Mesenteric fat pad (tissue), 1 donor: ENCODE measurements around the gene KRT33A. TPM values are rescaled to one million over a fixed set of nuclear protein-coding genes. Genes with fewer than 3 reads are reported as not detected.
"Not testable (repeated sequence)": the region's sequence is repeated elsewhere in the genome, so short reads cannot be mapped to it uniquely, and the experiment has no call there.

Source experiments
- DNase-seq: peaks from one replicate; pipeline ENCODE4 v3.0.0-alpha.2; 2020; ENCODE audit warnings: low spot score
- long read RNA-seq: library from polyadenylated mRNA; unstranded; transcript quantifications from one replicate; pipeline ENCODE4 v2.0.0, GENCODE V29; 2020
- total RNA-seq: library from RNA; stranded (reverse); fragmentation: NEBNext Ultra II Directional; extraction: Animal tissue kit (Norgen Biotek cat#: 25700); gene quantifications from one replicate; pipeline ENCODE4 v1.2.1, GENCODE V29; 2021
- donor health status: DM: yes; HTN: yes; CAD: no.

The KRT33A gene
- total RNA-seq: not detected
- long read RNA-seq: 0 reads

DNA sequence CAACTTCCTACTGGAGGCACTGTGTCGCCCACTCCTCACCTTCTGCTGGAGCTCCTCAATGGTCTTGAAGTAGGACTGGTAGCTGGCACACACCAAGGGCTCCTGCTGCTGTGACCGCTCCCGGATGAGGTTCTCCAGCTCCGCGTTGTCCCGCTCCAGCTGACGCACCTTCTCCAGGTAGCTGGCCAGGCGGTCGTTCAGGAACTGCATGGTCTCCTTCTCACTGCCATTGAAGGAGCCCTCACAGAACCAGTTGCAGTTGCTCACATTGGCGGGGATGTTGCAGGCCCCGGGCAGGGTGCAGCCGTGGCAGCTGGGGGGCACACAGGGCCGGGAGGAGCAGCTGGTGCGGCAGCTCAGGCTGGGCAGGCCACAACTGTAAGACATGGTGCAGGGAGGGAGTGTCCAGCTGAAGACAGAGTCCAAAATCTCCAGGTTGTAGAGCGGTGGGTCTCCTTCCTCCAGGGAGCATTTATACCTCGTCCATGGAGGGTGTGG lies at the start of gene KRT33A:
TSS of gene KRT33A (minus strand) at position 448 of the 498 bp plus-strand sequence. CDS start at position 387, 61 bp downstream.
- DNase-seq: not testable (repeated sequence)

DNA sequence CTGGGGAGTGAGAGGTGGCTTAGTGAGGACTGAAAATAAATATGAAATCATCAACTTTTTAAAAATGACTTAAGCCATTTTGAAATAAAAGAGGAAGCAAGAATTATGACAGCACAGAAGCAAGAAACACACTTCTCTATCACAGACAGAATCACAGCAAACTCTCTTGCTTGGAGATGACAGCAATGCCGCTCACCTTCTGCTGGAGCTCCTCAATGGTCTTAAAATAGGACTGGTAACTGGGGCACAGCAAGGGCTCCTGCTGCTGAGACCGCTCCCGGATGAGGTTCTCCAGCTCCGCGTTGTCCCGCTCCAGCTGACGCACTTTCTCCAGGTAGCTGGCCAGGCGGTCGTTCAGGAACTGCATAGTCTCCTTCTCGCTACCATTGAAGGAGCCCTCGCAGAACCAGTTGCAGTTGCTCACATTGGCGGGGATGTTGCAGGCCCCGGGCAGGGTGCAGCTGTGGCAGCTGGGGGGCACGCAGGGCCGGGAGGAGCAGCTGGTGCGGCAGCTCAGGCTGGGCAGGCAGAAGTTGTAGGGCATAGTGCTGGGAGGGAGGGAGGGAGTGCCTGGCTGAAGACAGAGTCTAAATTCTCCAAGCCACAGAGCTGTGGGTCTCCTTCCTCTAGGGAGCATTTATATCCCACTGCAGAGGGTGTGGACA lies 46.5 kb upstream of the KRT33A start, which contains the start of gene KRT31:
TSS of gene KRT31 (minus strand) at position 613 of the 665 bp plus-strand sequence. CDS start at position 544, 69 bp downstream.
- DNase-seq: no peak

DNA sequence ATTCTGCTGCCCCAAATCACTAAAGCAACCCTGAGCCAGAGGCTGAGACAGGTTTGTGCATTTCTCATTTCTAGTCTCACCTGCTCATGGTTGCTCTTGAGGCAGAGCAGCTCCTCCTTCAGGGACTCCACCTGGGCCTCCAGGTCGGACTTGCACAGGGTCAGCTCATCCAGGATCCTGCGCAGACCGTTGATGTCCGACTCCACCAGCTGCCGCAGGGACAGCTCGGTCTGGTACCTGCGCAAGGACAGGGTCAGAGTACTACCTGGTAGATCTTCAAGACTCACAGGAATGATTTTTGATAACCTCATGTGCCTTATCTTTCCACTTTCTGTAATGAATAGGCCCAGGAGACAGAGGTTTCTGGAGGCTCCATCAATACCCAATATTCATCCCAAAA lies 45.7 kb upstream of the KRT33A start:
- no peak for DNase-seq

DNA sequence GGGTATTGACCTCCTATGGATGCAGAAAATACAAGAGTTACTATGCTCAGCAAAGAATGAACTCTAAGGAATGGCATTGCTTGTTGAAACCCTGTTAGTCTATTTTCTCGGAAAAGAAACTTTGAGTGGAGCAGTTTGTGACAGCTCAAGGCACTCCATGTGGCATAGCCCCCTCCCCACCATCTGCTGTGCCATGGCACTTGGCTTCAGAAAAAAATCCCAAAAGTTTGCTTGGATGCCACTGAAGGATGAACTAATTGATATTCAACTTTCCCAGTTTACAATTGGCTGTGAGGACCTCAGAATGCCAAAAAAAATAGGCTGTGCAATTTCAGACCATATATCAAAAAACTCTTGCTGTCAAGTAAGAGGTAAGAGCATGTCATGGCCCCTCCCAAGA lies 45.0 kb upstream of the KRT33A start:
- DNase-seq: no peak

DNA sequence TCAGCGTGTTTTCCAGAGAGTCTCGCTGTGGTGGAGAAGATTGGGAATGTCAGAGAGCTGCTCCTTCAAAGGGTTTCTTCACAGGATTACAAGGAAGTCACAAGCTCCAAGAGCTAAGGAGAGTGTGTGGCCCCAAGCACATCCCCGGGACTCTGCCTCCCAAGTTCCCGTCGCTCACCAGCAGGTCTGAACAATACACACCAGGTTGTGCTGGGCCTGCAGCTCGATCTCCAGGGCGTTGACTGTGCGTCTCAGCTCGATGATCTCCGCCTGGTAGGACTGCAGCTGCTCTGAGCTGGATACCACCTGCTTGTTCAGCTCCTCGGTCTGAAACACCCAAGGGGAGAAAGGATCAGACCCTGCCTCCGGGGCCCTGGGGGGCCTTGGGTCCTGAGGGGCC lies 44.4 kb upstream of the KRT33A start:
- DNase-seq: not testable (repeated sequence)

DNA sequence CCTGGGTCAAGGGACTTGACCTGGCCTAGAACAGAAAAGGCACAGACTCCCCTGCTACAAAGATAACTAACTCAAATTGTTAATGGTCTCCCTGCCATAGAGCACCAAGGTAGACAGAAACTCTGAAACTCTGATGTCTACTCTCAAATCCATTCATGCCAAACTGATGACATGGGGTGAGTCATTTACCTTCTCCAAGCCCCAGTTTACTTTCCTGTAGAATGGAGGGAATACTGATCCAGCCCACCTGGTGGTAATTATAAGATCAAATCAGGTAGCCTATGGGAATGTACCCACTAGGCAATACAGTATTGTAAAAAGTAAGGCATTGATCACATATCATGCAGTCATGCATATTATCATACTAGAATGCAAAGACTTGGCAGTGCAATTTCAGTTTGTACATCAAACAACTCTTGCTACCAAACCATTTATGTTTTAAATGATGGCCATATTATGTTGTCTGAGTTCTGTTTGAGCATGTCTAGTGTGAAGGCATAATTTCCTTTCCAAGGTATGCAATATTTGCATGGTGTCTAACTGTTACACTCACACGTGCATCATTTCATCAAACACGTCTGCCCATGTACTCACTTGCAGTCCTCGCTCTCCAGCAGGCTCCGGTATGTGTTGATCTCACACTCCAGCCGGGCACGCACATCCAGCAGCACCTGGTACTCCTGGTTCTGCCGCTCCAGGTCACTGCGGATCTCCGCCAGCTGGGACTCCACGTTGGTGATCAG lies 43.8 kb upstream of the KRT33A start:
- no peak for DNase-seq

DNA sequence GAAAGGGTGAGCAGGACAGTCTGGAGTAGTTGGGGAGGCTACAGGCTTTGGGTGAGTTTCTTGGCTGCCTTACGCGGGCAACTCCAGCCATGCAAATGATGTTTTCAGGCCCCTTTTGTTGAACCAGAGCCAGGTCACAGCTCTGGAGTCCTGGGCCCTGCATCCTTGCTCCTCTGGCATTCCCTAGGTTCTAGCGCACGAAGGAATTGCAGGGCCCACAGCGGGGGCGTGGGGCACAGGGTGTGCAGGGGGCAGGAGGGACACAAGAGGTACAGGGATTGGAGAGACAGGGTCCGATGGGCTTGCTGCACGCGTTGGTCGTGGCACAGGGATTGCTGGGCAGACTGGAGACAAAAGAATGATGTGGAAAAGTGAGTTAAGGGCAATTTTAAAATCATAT lies 43.2 kb upstream of the KRT33A start:
- DNase-seq: no peak

DNA sequence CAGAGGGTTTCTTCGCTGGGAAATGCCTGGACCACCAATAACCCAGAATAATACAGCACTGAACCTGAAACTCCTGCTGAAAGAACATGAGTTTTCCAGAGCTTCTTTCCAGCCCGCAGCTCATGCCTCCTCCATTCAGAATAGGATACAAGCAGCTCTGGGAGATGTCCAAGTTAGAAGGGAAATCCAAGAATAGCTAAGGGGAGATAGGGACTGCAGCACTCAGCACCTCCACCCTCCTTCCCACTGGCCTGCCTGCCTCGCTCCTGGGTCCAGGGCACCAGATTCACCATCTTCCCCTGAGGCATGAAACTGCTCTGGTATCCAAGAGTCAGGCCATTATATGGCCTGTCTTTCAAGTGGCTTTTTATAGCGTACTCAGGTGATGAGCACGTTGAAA lies 42.7 kb upstream of the KRT33A start:
- no peak for DNase-seq

DNA sequence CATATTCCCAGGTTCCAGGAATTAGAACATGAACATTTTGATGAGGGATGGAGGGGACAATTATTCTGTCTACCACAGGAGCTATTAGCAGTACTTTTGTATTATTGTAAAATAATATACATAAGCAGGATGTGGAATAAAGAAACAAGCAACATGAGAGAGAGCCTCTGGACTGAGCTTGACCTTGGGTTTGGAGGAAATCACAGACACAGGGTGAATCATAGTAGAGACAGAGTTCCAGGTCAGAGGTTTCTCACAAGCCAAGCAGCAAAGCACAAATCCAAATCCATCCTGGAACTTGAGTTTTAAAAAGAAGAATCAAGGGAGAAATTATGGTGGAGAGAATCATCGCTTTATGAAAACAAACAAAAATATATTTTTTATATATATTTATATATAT lies 41.6 kb upstream of the KRT33A start:
- no peak for DNase-seq

DNA sequence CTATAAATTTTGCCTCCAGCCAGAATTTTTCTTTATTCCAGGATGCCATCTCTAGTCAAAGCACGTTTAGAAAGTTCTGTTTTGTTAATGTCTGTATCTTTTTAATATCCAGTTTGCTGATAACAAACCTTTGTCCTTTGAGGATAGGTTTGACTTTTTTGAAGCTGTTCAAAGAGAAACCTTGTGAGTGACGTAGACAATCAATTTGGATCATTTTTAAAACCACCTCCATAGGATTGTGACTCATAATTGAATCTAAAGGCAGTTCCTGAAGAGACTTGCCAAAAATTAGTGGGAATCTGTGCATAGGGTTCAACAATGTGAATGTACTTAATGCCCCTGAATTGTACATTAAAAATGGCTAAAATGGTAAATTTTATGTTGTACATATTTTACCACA lies 40.9 kb upstream of the KRT33A start:
- no peak for DNase-seq

DNA sequence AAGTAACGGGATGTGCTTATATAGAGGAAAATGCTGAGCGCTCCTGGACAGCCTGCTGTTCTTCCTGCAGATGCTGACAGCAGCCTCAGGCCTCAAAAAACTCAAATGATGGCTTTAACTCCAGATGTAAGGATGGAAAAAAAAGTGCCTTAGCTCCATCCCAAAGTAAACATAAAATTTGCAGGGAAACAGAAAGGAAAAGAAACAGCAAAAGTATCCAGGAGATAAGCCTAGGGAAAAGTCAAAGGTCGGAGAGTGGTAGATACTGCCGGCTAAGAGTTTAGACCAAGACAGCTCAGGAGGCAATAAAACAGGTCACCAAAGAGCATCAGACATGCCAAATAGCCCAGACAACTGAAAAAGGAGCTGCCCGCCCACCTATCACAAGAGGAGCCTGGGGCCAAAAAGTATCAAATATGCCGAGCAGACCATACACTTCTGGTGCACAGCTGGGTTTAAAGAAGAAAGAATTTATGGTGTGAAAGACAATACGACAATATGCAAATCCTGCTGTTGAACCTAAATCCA lies 39.8 kb upstream of the KRT33A start:
- DNase-seq: no peak

DNA sequence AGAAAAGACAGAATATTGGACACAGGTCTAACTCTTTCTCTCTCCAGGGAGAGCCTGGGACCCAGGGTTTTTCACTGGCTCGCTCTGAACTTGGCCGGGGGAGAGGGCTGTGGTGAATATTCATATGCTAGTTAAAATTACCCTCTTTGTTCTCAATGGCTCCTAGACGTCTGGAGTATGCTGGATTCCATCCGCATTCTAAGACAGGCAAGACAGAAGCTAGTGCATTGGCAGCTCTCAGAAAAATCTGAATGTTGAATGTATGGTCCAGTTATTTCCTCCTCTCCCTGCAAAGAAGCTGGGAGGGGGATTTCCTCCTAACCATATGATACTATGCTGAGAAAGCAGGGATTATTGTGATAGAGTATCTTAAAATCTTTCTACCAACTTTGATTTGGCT lies 37.0 kb upstream of the KRT33A start:
- no peak for DNase-seq

DNA sequence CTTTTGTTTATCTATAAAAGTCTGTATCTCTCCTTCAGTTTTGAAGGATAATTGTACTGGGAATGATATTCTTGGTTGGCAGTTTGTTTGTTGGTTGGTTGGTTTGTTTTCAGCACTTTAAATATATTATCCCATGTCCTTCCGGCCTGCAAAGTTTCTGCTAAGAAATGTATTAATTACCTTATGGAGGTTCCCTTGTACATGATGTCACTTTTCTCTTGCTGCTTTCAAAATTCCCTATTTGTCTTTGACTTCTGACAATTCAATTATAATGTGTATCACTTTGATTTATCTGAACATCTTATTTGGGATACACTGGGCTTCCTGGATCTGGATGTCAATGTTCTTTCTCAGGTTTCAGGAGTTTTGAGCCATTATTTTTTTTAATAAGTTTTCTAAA lies 35.6 kb upstream of the KRT33A start:
- DNase-seq: no peak

DNA sequence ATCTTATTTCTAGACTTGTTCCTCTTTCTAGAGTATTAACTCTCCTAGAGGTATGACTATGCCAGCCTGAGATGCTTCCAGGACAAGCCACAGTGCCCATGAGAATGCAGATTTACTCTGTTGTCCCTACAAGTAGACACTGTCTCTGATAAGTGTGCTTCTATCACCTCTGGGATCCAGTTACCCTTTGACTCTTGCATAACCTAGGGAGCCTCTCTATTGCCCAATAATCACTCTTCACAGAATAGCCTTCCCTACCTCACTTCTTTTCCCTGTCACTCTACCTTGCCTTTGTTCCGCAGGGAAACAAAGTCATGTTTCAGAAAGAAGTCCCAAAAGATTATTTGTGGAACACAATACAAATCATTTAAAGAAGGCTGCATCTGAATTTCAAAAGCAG lies 33.1 kb upstream of the KRT33A start:
- no peak for DNase-seq

DNA sequence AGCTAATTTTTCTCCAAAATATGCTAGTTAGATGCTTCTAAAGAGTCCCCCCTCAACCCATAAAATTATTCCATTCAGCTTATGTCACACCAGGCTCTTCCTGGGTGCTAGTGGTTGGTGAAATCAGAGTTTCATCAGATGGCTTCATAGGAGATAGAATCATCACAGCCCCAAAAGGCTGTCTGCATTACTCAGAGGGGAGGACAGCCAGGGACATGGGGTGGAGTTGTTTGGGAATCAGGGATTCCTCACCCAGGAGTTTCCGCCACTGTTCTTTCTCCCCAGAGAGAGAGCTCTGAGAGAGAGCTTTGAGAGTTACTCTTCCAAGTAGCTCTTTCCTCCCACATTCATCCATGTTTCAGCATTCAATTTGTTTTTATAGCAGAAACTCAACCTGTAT lies 31.8 kb upstream of the KRT33A start:
- DNase-seq: no peak

DNA sequence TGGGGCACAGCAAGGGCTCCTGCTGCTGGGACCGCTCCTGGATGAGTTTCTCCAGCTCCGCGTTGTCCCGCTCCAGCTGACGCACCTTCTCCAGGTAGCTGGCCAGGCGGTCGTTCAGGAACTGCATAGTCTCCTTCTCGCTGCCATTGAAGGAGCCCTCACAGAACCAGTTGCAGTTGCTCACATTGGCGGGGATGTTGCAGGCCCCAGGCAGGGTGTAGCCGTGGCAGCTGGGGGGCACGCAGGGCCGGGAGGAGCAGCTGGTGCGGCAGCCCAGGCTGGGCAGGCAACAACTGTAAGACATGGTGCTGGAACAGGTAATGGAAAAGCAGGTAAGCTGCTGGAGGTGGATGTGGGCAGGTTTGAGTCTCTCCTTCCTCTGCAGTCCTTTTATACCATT lies 31.3 kb upstream of the KRT33A start, which contains the start of gene KRT34:
TSS of gene KRT34 (minus strand) at position 364 of the 400 bp plus-strand sequence. CDS start at position 304, 60 bp downstream.
- not testable (repeated sequence) for DNase-seq

DNA sequence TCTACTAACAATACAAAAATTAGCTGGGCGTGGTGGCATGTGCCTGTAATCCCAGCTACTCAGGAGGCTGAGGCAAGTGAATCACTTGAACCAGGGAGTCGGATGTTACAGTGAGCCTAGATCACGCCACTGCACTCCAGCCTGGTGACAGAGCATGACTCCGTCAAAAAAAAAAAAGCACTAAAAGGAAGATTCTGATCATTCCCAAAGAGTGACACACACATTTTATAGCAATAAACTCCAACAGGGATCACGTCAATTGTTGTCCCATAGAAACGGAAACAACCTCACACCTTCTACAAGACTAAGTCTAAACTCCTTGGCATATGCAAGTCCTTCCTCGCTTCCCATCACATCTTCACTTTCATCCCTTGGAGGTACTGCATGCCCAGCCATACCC lies 29.5 kb upstream of the KRT33A start:
- DNase-seq: not testable (repeated sequence)

DNA sequence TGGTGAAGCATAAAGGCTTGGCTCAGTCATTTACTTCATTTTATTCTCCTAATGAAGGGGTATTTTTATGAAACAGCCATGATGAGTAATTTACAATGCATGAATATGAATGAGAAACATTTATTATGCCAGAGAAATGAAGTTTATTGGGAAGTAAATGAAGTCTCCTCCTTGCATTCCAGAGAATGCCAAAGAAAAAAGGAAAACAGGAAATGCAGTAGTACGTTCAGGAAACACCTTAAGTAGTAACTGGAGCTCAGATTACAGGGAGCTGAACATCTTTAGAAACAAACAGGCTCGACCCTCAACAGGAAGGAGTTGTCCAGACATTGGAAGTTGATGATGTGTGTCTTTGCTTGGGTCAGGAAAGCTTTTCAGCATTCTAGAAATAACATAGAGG lies 26.9 kb upstream of the KRT33A start:
- no peak for DNase-seq

DNA sequence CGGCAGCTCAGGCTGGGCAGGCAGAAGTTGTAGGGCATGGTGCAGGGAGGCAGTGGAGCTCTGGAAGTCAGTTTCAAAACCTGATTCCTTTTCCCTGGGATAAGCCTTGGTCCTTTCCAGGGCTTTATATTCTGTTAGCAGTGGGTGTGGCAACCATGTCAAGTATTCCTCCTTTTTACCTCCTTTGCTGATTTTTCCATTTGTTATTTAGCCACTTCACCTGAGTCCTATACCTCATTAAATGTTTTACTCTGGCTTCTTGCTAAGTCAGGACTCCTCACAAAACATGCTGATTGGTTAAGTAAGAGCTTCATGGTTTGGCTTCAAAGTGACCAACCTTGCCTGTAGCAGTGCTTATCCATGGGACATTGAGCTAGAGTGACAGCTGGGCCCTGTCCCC lies 19.1 kb upstream of the KRT33A start, which contains the start of gene KRT33B:
TSS of gene KRT33B (minus strand) at position 101 of the 400 bp plus-strand sequence. CDS start at position 38, 63 bp downstream.
- DNase-seq: no peak

DNA sequence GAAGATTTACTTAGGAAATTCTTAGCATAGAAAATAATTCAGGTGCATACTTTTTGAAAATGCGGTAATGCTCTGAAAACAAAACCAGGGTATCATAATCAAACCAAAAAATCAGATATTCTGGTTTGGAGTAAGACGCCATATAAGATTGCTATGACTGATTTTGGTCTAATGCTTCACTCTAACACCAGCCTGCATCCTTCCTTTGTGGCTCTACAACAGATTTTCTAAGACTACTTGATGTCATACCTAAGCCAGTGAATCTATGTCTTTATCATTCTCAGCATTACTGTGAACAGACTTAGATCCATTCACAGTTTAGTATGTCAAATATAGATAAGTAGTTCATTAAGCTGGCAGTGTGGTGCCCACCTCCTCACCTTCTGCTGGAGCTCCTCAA lies 18.4 kb upstream of the KRT33A start:
- no peak for DNase-seq

DNA sequence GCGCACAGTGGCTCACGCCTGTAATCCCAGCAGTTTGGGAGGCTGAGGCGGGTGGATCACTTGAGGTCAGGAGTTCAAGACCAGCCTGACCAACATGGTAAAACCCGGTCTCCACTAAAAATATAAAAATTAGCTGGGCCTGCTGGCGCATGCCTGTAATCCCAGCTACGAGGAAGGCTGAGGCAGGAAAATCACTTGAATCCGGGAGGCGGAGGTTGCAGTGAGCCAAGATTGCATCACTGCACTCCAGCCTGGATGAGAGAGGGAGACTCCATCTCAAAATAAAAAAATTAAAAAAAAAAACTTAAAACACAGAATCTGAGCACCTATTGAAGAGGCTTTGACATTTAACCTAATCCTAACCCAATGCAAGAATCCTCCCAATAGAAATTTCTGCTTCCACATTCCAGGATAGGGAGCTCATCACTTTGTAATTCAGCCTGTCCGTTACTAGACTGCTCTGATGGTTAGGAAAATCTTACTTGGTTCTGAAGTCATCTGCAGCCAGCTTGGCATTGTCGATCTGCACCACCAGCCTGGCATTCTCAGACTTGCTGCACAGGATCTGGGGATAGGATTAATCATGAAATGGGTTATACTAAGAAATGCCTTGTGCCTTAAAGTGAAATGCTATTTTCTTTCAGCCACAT lies 16.9 kb upstream of the KRT33A start:
- DNase-seq: no peak

DNA sequence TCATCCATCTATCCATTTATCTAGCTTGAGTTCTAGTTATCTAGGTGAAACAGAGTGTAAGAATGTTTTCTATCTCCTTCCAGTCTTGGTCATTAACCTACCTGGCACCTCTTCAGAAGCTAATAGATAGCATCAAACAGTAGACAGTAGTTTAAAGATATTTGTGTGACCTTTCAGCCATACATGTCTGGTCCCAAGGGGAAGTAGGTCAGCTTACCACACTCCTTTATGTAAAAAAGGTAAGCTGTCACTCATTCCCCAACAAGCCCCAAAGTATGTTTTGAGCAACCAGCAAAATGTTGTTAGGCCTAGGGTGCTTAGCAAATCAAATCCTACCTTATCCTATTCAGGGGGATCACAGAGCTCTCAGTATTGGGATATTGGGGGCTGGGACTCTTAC lies 15.4 kb upstream of the KRT33A start:
- no peak for DNase-seq
